ENCODE data around the gene PRICKLE4.

PRICKLE4 gene

GRCh38 chr6:41732591-41733359 is 47.8 kb upstream of the PRICKLE4 start:
- H2AFZ ChIP-seq (ENCODE audit: low read depth, low read length, severe bottlenecking): no peak overlapping the region
- TF ChIP-seq EZH2phosphoT487 (conservative IDR thresholded peaks at IDR 0.05; ENCODE audit: low read length) (no peak), CTCF (IDR thresholded peaks at IDR 0.05; ENCODE audit: insufficient read depth, low read length, poor library complexity, severe bottlenecking) (no peak)
- peak overlapping the region; percentile 78 for H3K9ac ChIP-seq (ENCODE audit: low read length)
- H3K27me3 ChIP-seq (ENCODE audit: low read length): no peaks in the 10 kb centered on the region
- H3F3A ChIP-seq (ENCODE audit: insufficient read depth): peaks cover 28% of the 10 kb centered on the region
- peak overlapping the region; percentile 63 for H3K4me3 ChIP-seq (ENCODE audit: insufficient read depth, low read length, poor library complexity, severe bottlenecking)
- H3K36me3 ChIP-seq (ENCODE audit: low read length): no peaks in the 10 kb centered on the region
- H3K27ac ChIP-seq (ENCODE audit: low read depth, low read length): peak overlapping the region; percentile 93
- H3K9me2 ChIP-seq (replicated peaks; ENCODE audit: insufficient read depth, low read length): no peaks in the 10 kb centered on the region
- H3K9me3 ChIP-seq (ENCODE audit: insufficient read depth, low read length): no peaks in the 10 kb centered on the region
- peaks cover 58% of the 10 kb centered on the region for H3K79me2 ChIP-seq (ENCODE audit: insufficient read depth, low read length)
- H4K20me1 ChIP-seq (ENCODE audit: low read depth, low read length): no peaks in the 10 kb centered on the region
- H3K4me2 ChIP-seq (ENCODE audit: low read depth, low read length, poor library complexity, severe bottlenecking): peak overlapping the region; percentile 74

- Histone ChIP-seq H3K4me2 (ENCODE audit: low read depth, low read length, poor library complexity, severe bottlenecking) (peak overlapping the region; percentile 74), H3F3A (ENCODE audit: insufficient read depth) (peaks cover 28% of the 10 kb centered on the region), H3K27me3 (ENCODE audit: low read length) (no peaks in the 10 kb centered on the region), H3K4me3 (ENCODE audit: insufficient read depth, low read length, poor library complexity, severe bottlenecking) (peak overlapping the region; percentile 61), H3K9me3 (ENCODE audit: insufficient read depth, low read length) (no peaks in the 10 kb centered on the region), H3K9me2 (replicated peaks; ENCODE audit: insufficient read depth, low read length) (no peaks in the 10 kb centered on the region), H4K20me1 (ENCODE audit: low read depth, low read length) (no peaks in the 10 kb centered on the region), H3K79me2 (ENCODE audit: insufficient read depth, low read length) (peaks cover 53% of the 10 kb centered on the region), H3K36me3 (ENCODE audit: low read length) (no peaks in the 10 kb centered on the region), H3K9ac (ENCODE audit: low read length) (peak overlapping the region; percentile 78), H3K27ac (ENCODE audit: low read depth, low read length) (peak overlapping the region; percentile 93), H2AFZ (ENCODE audit: low read depth, low read length, severe bottlenecking) (no peak overlapping the region)
- TF ChIP-seq EZH2phosphoT487 (conservative IDR thresholded peaks at IDR 0.05; ENCODE audit: low read length) (no peak), CTCF (IDR thresholded peaks at IDR 0.05; ENCODE audit: insufficient read depth, low read length, poor library complexity, severe bottlenecking) (no peak)
Observed at GRCh38 chr6:41733360-41733706, 47.2 kb upstream of the PRICKLE4 start.

DNA sequence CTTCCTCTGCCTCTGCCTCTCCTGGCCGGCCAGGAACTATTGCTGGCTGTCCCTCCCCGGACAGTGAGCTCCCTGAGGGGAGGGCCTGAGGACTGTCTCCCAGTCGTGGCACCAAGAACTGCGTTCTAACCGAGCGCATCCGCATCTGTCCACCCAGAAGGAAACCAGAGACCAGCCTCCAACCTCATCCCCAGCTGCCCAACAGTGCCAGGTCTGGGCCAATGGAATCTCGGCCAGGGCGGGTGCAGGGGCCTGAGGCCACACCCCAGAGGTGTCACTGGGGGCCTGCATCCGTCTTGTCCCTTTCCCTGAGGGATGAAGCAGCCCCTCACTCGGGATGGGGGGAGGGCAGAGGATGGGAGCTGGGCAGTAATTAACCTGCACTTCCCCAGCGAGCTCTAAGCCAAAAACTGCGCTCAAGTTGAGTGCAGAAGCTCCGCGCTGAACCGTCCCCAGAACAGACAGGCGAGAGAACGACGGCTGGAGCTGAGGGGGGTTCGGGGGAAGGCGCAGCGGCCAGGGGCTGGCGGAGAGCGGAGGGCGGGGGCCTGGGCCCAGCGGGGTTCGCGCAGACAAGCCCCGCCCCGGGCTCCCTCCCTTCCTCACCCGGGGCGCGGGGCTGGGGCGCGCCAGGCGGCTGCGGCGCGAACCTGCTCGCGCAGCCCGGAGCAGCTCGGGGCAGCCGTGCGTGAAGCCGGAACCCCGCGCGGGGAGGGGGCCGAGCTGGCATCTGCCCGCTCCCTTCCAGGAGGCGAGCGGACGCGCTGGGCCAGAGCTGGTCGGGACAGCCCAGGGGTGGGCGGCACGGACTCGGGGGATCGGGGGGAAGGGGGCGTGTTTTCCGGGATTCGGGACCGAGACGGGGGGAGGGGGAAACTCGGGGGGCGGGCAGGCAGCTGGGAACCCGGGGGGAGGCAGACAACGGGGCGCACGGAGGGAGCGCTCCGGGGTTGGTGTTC is 46.6 kb upstream of the PRICKLE4 start:
- H3K27ac ChIP-seq (ENCODE audit: low read depth, low read length): peak overlapping the region; percentile 93
- H3K36me3 ChIP-seq (ENCODE audit: low read length): no peaks in the 10 kb centered on the region
- H3K79me2 ChIP-seq (ENCODE audit: insufficient read depth, low read length): peaks cover 46% of the 10 kb centered on the region
- H3K9ac ChIP-seq (ENCODE audit: low read length): peak overlapping the region; percentile 78
- TF ChIP-seq EZH2phosphoT487 (conservative IDR thresholded peaks at IDR 0.05; ENCODE audit: low read length) (no peak), CTCF (IDR thresholded peaks at IDR 0.05; ENCODE audit: insufficient read depth, low read length, poor library complexity, severe bottlenecking) (peak; percentile 11)
- H3K9me3 ChIP-seq (ENCODE audit: insufficient read depth, low read length): no peaks in the 10 kb centered on the region
- H3K4me3 ChIP-seq (ENCODE audit: insufficient read depth, low read length, poor library complexity, severe bottlenecking): peak overlapping the region; percentile 61
- no peaks in the 10 kb centered on the region for H3K27me3 ChIP-seq (ENCODE audit: low read length)
- peaks cover 28% of the 10 kb centered on the region for H3F3A ChIP-seq (ENCODE audit: insufficient read depth)
- peak overlapping the region; percentile 74 for H3K4me2 ChIP-seq (ENCODE audit: low read depth, low read length, poor library complexity, severe bottlenecking)
- no peak overlapping the region for H2AFZ ChIP-seq (ENCODE audit: low read depth, low read length, severe bottlenecking)
- H3K9me2 ChIP-seq (replicated peaks; ENCODE audit: insufficient read depth, low read length): no peaks in the 10 kb centered on the region
- no peaks in the 10 kb centered on the region for H4K20me1 ChIP-seq (ENCODE audit: low read depth, low read length)
